NB4 (cell line): Measurements from ENCODE around the gene PRUNE2.

Source experiments
- CTCF ChIP-seq: IDR thresholded peaks from one replicate; pipeline ENCODE4 v1.5.1; 2012; ENCODE audit warnings: low read depth, low read length
- MYC ChIP-seq: IDR thresholded peaks from 2 replicates; pipeline ENCODE4 v1.6.1; 2011; ENCODE audit warnings: low read depth, low read length
- POLR2A ChIP-seq: IDR thresholded peaks from 2 replicates; pipeline ENCODE4 v1.6.1; 2011; ENCODE audit warnings: mild to moderate bottlenecking; ENCODE audit not compliant: insufficient read length; ENCODE audit errors: extremely low read depth
- TF ChIP-seq, protein P1 (sequence below): IDR thresholded peaks from 2 replicates; pipeline ENCODE4 v1.6.1; 2011; ENCODE audit warnings: low read depth, low read length

DNA sequence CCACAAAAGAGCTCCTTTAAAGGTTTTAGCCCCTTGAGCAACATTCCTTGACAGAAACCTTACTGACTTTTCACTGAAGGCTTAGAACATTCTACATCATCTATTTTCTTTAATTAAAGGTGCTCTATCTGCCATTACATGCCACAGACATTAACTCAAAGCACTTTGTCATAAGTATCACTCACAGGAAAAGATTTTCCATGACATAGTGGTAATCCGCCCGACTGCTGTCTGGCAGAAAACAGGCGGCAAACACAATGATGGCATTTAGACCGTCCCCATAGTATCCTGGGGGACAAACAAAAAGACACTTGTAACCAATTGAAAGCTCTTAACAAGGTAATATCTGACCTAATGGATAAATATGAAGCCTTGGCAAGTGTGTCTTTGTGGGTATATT, 267.9 kb downstream of the PRUNE2 start:
- no peak for TF ChIP-seq CTCF
- TF ChIP-seq POLR2A, result no peak
- TF ChIP-seq, protein P1, sequence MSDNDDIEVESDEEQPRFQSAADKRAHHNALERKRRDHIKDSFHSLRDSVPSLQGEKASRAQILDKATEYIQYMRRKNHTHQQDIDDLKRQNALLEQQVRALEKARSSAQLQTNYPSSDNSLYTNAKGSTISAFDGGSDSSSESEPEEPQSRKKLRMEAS, result no peak
- no peak for TF ChIP-seq MYC
